Activated T-cell treated with anti-CD3 and anti-CD28 coated beads for 1 hour (primary cell): ENCODE measurements around the gene IRX1.

ENCODE experiments used
- DNase-seq: peaks from one replicate; pipeline ENCODE4 v3.0.0-alpha.2; 2020; ENCODE audit warnings: low read depth

IRX1 gene

GRCh38 chr5:3600106-3601060 lies 4.8 kb downstream of the IRX1 start:
- DNase-seq = no peak

GRCh38 chr5:3601061-3601710 lies 5.6 kb downstream of the IRX1 start:
- no peak for DNase-seq

GRCh38 chr5:3601911-3602782 lies 6.5 kb downstream of the IRX1 start:
- no peak for DNase-seq

GRCh38 chr5:3602785-3603502 lies 7.3 kb downstream of the IRX1 start:
- DNase-seq = no peak

GRCh38 chr5:3604501-3604900 lies 8.9 kb downstream of the IRX1 start:
- no peak for DNase-seq

GRCh38 chr5:3605298-3606010 lies 9.8 kb downstream of the IRX1 start:
- DNase-seq = no peak

- no peak for DNase-seq
Observed at GRCh38 chr5:3606121-3606831, 10.6 kb downstream of the IRX1 start.

- no peak for DNase-seq
Observed at GRCh38 chr5:3607541-3608181, 12.0 kb downstream of the IRX1 start.

- no peak for DNase-seq
Observed at GRCh38 chr5:3609120-3609681, 13.6 kb downstream of the IRX1 start.

- no peak for DNase-seq
Observed at GRCh38 chr5:3612591-3613042, 17.0 kb downstream of the IRX1 start.

- no peak for DNase-seq
Observed at GRCh38 chr5:3613726-3614125, 18.1 kb downstream of the IRX1 start.

- no peak for DNase-seq
Observed at GRCh38 chr5:3615217-3615616, 19.6 kb downstream of the IRX1 start.

GRCh38 chr5:3615829-3616228 lies 20.2 kb downstream of the IRX1 start:
- DNase-seq = no peak

- DNase-seq = no peak
Observed at GRCh38 chr5:3619579-3619978, 23.9 kb downstream of the IRX1 start.

GRCh38 chr5:3622961-3623360 lies 27.3 kb downstream of the IRX1 start:
- no peak for DNase-seq

GRCh38 chr5:3625626-3626025 lies 30.0 kb downstream of the IRX1 start:
- no peak for DNase-seq

GRCh38 chr5:3634061-3634460 lies 38.4 kb downstream of the IRX1 start:
- no peak for DNase-seq

GRCh38 chr5:3639175-3639574 lies 43.5 kb downstream of the IRX1 start:
- DNase-seq = no peak

- DNase-seq = no peak
Observed at GRCh38 chr5:3642231-3642630, 46.6 kb downstream of the IRX1 start.
